GM12878 (cell line): Measurements from ENCODE around the gene BRCA2. TPM values are rescaled to one million over a fixed set of nuclear protein-coding genes. Genes with fewer than 3 reads are reported as not detected.

Source experiments
- ATAC-seq: fragments of 200-7000 bp; cut with Tn5 transposase; 3 replicates; pipeline ENCODE4 v1.9.1; 2020; ENCODE audit warnings: mild to moderate bottlenecking, moderate library complexity
- BruUV-seq: library from RNA; stranded (reverse); fragments of 400-500 nt; replicated peaks from 2 replicates; lab custom pipeline; 2021; lab: Mats Ljungman, UMichigan
- CTCF ChIA-PET: fragments of 300-600 bp; sonication (Branson Sonifier 250); formaldehyde crosslinking; extraction: SDS; loops from one replicate; lab custom pipeline; 2021; ENCODE audit warnings: inconsistent platforms; lab: Yijun Ruan, JAX
- POLR2A ChIA-PET: fragments of 350-600 bp; formaldehyde crosslinking; extraction: SDS; loops from one replicate; lab custom pipeline; 2021; ENCODE audit warnings: inconsistent platforms; lab: Charles Lee
- RAD21 ChIA-PET: fragments of 300-600 bp; sonication (Branson Sonifier 250); formaldehyde crosslinking; loops from one replicate; lab custom pipeline; 2023; ENCODE audit warnings: antibody characterized with exemption; ENCODE audit not compliant: unreplicated experiment; lab: Charles Lee
- SMC1A ChIA-PET: fragments of 300-600 bp; sonication (Branson Sonifier 250); formaldehyde crosslinking; loops from one replicate; lab custom pipeline; 2023; ENCODE audit not compliant: unreplicated experiment, uncharacterized antibody; lab: Charles Lee
- DNase-seq: peaks from one replicate; pipeline ENCODE4 v3.0.0-alpha.2; 2011; ENCODE audit warnings: low read depth, low spot score
- FAIRE-seq: peaks from 3 replicates; lab custom pipeline; 2011; peaks lifted over from hg19 to GRCh38; lab: Jason Lieb, UNC
- H2AFZ ChIP-seq: 2 replicates; pipeline ENCODE4 v1.6.0; 2011; ENCODE audit warnings: low read depth, low read length, control low read depth; ENCODE audit not compliant: control insufficient read depth
- H3K27ac ChIP-seq: 2 replicates; pipeline ENCODE4 v1.5.1; 2011; ENCODE audit warnings: control low read depth; ENCODE audit not compliant: control insufficient read depth, insufficient read depth
- H3K27me3 ChIP-seq, 2 experiments: replicated peaks in 1 of 2; 2 replicates each; pipeline versions ENCODE4 v1.6.0 to v1.6.1; 2011; ENCODE audit warnings: low read length in 1 of 2; ENCODE audit not compliant: control insufficient read depth in 2 of 2, insufficient read depth in 2 of 2
- H3K36me3 ChIP-seq, 2 experiments: 2 replicates each; pipeline ENCODE4 v1.5.1; 2011; ENCODE audit warnings: low read length in 1 of 2; ENCODE audit not compliant: control insufficient read depth in 2 of 2, insufficient read depth in 2 of 2
- H3K4me1 ChIP-seq: 2 replicates; pipeline ENCODE4 v1.6.1; 2011; ENCODE audit warnings: mild to moderate bottlenecking, low read length, moderate library complexity, mixed read lengths; ENCODE audit not compliant: control insufficient read depth, insufficient read depth
- H3K4me2 ChIP-seq: 2 replicates; pipeline ENCODE4 v1.6.0; 2011; ENCODE audit warnings: control low read depth; ENCODE audit not compliant: control insufficient read depth, insufficient read depth
- H3K4me3 ChIP-seq: fragments of 200-600 bp; sonication (generic); 2 replicates; pipeline ENCODE4 v1.5.1; 2016
- H3K79me2 ChIP-seq: 2 replicates; pipeline ENCODE4 v1.6.0; 2011; ENCODE audit warnings: low read length; ENCODE audit not compliant: control insufficient read depth, insufficient read depth
- H3K9ac ChIP-seq: 2 replicates; pipeline ENCODE4 v1.8.0; 2011; ENCODE audit warnings: low read length, control low read depth, mixed read lengths; ENCODE audit not compliant: control insufficient read depth, insufficient read depth
- H3K9me3 ChIP-seq: replicated peaks from 3 replicates; pipeline ENCODE4 v1.5.1; 2011; ENCODE audit warnings: mild to moderate bottlenecking, low read length; ENCODE audit not compliant: control insufficient read depth, insufficient read depth
- H4K20me1 ChIP-seq: 2 replicates; pipeline ENCODE4 v1.6.0; 2011; ENCODE audit not compliant: control insufficient read depth, insufficient read depth
- CHD2 ChIP-seq: IDR thresholded peaks from 2 replicates; pipeline ENCODE4 v1.6.1; 2011; ENCODE audit warnings: low read depth, low read length, improper control_type of control experiment, borderline replicate concordance
- ESRRA ChIP-seq: IDR thresholded peaks from 2 replicates; pipeline ENCODE4 v1.6.1; 2012; ENCODE audit warnings: mild to moderate bottlenecking, low read length, improper control_type of control experiment
- HDGF ChIP-seq: fragments of 450-650 bp; IDR thresholded peaks from 2 replicates; pipeline ENCODE4 v1.6.1; 2016; ENCODE audit warnings: antibody characterized with exemption
- MTA2 ChIP-seq: fragments of 450-650 bp; IDR thresholded peaks from 2 replicates; pipeline ENCODE4 v1.6.1; 2016; ENCODE audit warnings: low read depth, mild to moderate bottlenecking, moderate library complexity
- NRF1 ChIP-seq: conservative IDR thresholded peaks from 2 replicates; pipeline ENCODE4 v1.6.1; 2011; ENCODE audit warnings: mild to moderate bottlenecking, low read depth, low read length, improper control_type of control experiment
- POLR2A ChIP-seq: IDR thresholded peaks from 2 replicates; pipeline ENCODE4 v1.6.1; 2011; ENCODE audit warnings: low read depth, mild to moderate bottlenecking, low read length
- POLR2AphosphoS5 ChIP-seq: IDR thresholded peaks from 2 replicates; pipeline ENCODE4 v1.6.1; 2011; ENCODE audit warnings: mild to moderate bottlenecking, low read length, inconsistent platforms
- WRNIP1 ChIP-seq: IDR thresholded peaks from 2 replicates; pipeline ENCODE4 v1.6.1; 2011; ENCODE audit warnings: low read depth, low read length, improper control_type of control experiment, borderline replicate concordance
- ZNF274 ChIP-seq: IDR thresholded peaks from one replicate; pipeline ENCODE4 v1.8.0; 2011; ENCODE audit not compliant: insufficient read length, insufficient read depth
- WGBS: methylation state at CpG from one replicate; pipeline ENCODE4 v1.1.6; 2016; ENCODE audit warnings: low lambda C conversion rate; ENCODE audit not compliant: insufficient replicate concordance, insufficient coverage; ENCODE audit errors: missing lambda C conversion rate; 5-methylcytosine and 5-hydroxymethylcytosine counted together
- in situ Hi-C: fragments of 300-500 bp; cut with MboI; formaldehyde crosslinking; loops from 9 replicates; pipeline ENCODE4 v1.14.3; 2018; ENCODE audit warnings: mixed read lengths
- intact Hi-C: fragments of 100-400 bp; cut with micrococcal nuclease; formaldehyde crosslinking; loops from one replicate; pipeline ENCODE4 v1.14.2; 2022; ENCODE audit not compliant: unreplicated experiment
- polyA plus RNA-seq, 11 experiments: library from polyadenylated mRNA; depleted of rRNA in 4 of 11; unstranded in 6 of 11; stranded (reverse) in 5 of 11; fragments of >200 nt; fragmentation: Nextera tagmentation in 4 of 11; fragmentation: Illumina TruSeq in 1 of 11; extraction: Ambion mirVana in 4 of 11; extraction: Trizol in 1 of 11; gene quantifications; 1 replicate in 1 of 11; 2 replicates in 10 of 11; pipeline versions ENCODE4 v1.2.1 to v1.2.3, GENCODE V29; 2011 to 2016; ENCODE audit warnings: inconsistent platforms in 2 of 11, missing spikeins in 2 of 11, low read depth in 1 of 11
- total RNA-seq, 4 experiments: library from RNA; depleted of rRNA in 3 of 4; stranded (reverse); fragments of >200 nt in 3 of 4; fragmentation: Illumina TruSeq in 1 of 4; extraction: Trizol in 1 of 4; gene quantifications; 2 replicates each; pipeline versions ENCODE4 v1.2.1 to v1.2.3, GENCODE V29; 2013 to 2021

Gene BRCA2
- total and polyA plus RNA-seq, 10 of the 15 experiments (the other 5 are each of a cell fraction or from before 2014, with no cell fraction given): 7.6 to 42.2 (median 23.9) TPM

GRCh38 chr13:32419862-32420261 is 104.6 kb downstream of the BRCA2 start:
- H2AFZ ChIP-seq: no peak overlapping the region
- no peaks in the 10 kb centered on the region for H3K27me3 ChIP-seq
- H3K4me1 ChIP-seq: no peaks in the 10 kb centered on the region
- no peak overlapping the region for H3K27ac ChIP-seq
- WGBS: 97% methylated on average over 2 of the region's 2 CpGs
- H3K4me2 ChIP-seq: no peak overlapping the region
- H3K36me3 ChIP-seq: peaks cover 1 to 9% of the 10 kb centered on the region in 2 experiments; a peak in 2 of 4 replicates
- peaks cover 17% of the 10 kb centered on the region for H3K9me3 ChIP-seq
- intact Hi-C loops: loop anchor here (10.0 kb wide), 1 partner anchor 785 kb away; no protein-coding TSS in a partner anchor
- ChIA-PET CTCF (no interaction called here), SMC1A (no interaction called here), POLR2A (no interaction called here), RAD21 (no interaction called here)
- FAIRE-seq: no peak
- no TSS peak for BruUV-seq
- H3K4me3 ChIP-seq: no peak overlapping the region
- no peak for ATAC-seq
- H4K20me1 ChIP-seq: no peaks in the 10 kb centered on the region
- peaks cover 22% of the 10 kb centered on the region for H3K79me2 ChIP-seq
- H3K9ac ChIP-seq: no peak overlapping the region
- peak; percentile 38; the same call in 1 of the 2 replicates for TF ChIP-seq POLR2A
- TF ChIP-seq ZNF274: no peak
- no peak for TF ChIP-seq NRF1
- TF ChIP-seq ESRRA: no peak
- no peak for TF ChIP-seq WRNIP1
- peak; percentile 51; the same call in 1 of the 2 replicates for TF ChIP-seq POLR2AphosphoS5
- TF ChIP-seq HDGF: no peak
- TF ChIP-seq MTA2: no peak
- TF ChIP-seq CHD2: no peak
- TF ChIP-seq, all 136 proteins: peak for 2
- no peak for DNase-seq
- in situ Hi-C loops: no loop called here
